Activated B cell treated with CpG ODN at 0.5 μM for 24 hours (primary cell): ENCODE results near the gene ANAPC2. TPM values are rescaled to one million over a fixed set of nuclear protein-coding genes. Genes with fewer than 3 reads are reported as not detected.
A peak's percentile ranks its signal among the peaks of the same experiment; 100 is the strongest.

Source experiments
- ATAC-seq: fragments of 200-7000 bp; cut with Tn5 transposase; one replicate; pipeline ENCODE4 v1.10.0; 2021; ENCODE audit warnings: low read depth, mild to moderate bottlenecking, moderate library complexity
- CTCF ChIA-PET: fragments of 350-600 bp; sonication (Branson Sonifier 250); formaldehyde crosslinking; loops from one replicate; lab custom pipeline; 2021; ENCODE audit warnings: antibody characterized with exemption; lab: Charles Lee
- POLR2A ChIA-PET: fragments of 350-600 bp; sonication (Branson Sonifier 250); formaldehyde crosslinking; loops from one replicate; lab custom pipeline; 2021; ENCODE audit warnings: antibody characterized with exemption; lab: Charles Lee
- DNase-seq: peaks from one replicate; pipeline ENCODE4 v3.0.0; 2022
- H3K27ac Mint-ChIP-seq: one replicate; pipeline ENCODE4 v1.8.0; 2020; ENCODE audit warnings: mixed read lengths
- H3K27me3 Mint-ChIP-seq: one replicate; pipeline ENCODE4 v1.8.0; 2021; ENCODE audit warnings: mixed read lengths
- H3K36me3 Mint-ChIP-seq: one replicate; pipeline ENCODE4 v1.8.0; 2021; ENCODE audit warnings: low read depth, mixed read lengths
- H3K4me1 Mint-ChIP-seq: one replicate; pipeline ENCODE4 v1.8.0; 2021; ENCODE audit warnings: mixed read lengths
- H3K4me3 Mint-ChIP-seq: one replicate; pipeline ENCODE4 v1.8.0; 2020; ENCODE audit warnings: mild to moderate bottlenecking, mixed read lengths
- H3K9me3 Mint-ChIP-seq: one replicate; pipeline ENCODE4 v1.8.0; 2020; ENCODE audit warnings: mixed read lengths
- intact Hi-C: fragments of 100-400 bp; cut with micrococcal nuclease; formaldehyde crosslinking; loops from one replicate; pipeline ENCODE4 v1.15.1; 2024
- total RNA-seq: library from RNA; stranded (reverse); gene quantifications from 2 replicates; pipeline ENCODE4 v1.2.3, GENCODE V29; 2022
- TF ChIP-seq, protein P1 (sequence below): fragments of 200-600 bp; IDR thresholded peaks from one replicate; pipeline ENCODE4 v1.8.0; 2022; ENCODE audit warnings: antibody characterized with exemption, mild to moderate bottlenecking

ANAPC2 gene
- total RNA-seq, 1 donor from 2014 or later = 93.9 TPM

DNA sequence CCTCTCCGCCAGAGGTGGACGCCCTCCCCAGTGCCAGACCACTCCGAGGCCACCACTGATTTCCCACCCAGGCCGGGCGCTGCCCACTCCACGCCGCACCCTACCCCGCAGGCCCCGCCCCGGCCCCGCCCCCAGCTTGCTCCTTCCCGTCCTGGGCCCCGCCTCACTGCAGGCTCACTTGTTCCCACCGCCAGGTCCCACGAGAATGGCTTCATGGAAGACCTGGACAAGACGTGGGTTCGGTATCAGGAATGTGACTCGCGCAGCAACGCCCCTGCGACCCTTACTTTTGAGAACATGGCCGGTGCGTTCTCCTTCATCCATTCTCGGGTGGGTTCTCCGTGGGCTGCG lies 25.0 kb downstream of the ANAPC2 start:
- Mint-ChIP-seq H3K4me3 (no peak overlapping the region), H3K27ac (no peak overlapping the region)
- CTCF ChIA-PET = no interaction called here

GRCh38 chr9:137162505-137163364 lies 25.6 kb downstream of the ANAPC2 start:
- no peaks in the 10 kb centered on the region for H3K36me3 Mint-ChIP-seq
- no peaks in the 10 kb centered on the region for H3K9me3 Mint-ChIP-seq
- ChIA-PET CTCF (no interaction called here), POLR2A (interaction anchor here (0.6 to 1.6 kb wide), 2 partner anchors 33 to 116 kb away, joined by 5 to 6 read pairs; no protein-coding TSS in a partner anchor)
- no peak overlapping the region for H3K4me3 Mint-ChIP-seq
- TF ChIP-seq, protein P1, sequence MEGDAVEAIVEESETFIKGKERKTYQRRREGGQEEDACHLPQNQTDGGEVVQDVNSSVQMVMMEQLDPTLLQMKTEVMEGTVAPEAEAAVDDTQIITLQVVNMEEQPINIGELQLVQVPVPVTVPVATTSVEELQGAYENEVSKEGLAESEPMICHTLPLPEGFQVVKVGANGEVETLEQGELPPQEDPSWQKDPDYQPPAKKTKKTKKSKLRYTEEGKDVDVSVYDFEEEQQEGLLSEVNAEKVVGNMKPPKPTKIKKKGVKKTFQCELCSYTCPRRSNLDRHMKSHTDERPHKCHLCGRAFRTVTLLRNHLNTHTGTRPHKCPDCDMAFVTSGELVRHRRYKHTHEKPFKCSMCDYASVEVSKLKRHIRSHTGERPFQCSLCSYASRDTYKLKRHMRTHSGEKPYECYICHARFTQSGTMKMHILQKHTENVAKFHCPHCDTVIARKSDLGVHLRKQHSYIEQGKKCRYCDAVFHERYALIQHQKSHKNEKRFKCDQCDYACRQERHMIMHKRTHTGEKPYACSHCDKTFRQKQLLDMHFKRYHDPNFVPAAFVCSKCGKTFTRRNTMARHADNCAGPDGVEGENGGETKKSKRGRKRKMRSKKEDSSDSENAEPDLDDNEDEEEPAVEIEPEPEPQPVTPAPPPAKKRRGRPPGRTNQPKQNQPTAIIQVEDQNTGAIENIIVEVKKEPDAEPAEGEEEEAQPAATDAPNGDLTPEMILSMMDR = no peak
- no peak overlapping the region for H3K27ac Mint-ChIP-seq
- intact Hi-C loops = loop anchor here (10.0 kb wide), 1 partner anchor 318 kb away; the partner anchor contains the start of genes AJM1 and PHPT1
- peaks cover 34% of the 10 kb centered on the region for H3K27me3 Mint-ChIP-seq
- peaks cover 22% of the 10 kb centered on the region for H3K4me1 Mint-ChIP-seq
- DNase-seq (no peak), ATAC-seq (peak; percentile 43)

More for the DNA sequence above, 25.0 kb downstream of the ANAPC2 start:
- Mint-ChIP-seq H3K9me3 (no peaks in the 10 kb centered on the region), H3K36me3 (no peaks in the 10 kb centered on the region), H3K4me1 (peaks cover 18% of the 10 kb centered on the region), H3K27me3 (peaks cover 29% of the 10 kb centered on the region)
- DNase-seq (no peak), ATAC-seq (no peak)
- intact Hi-C loops = loop anchor here (10.0 kb wide), 1 partner anchor 319 kb away; the partner anchor contains the start of genes AJM1 and PHPT1
- TF ChIP-seq, protein P1 = no peak
- POLR2A ChIA-PET = interaction anchor here (1.6 kb wide), 1 partner anchor 34 kb away, joined by 5 read pairs; no protein-coding TSS in a partner anchor

DNA sequence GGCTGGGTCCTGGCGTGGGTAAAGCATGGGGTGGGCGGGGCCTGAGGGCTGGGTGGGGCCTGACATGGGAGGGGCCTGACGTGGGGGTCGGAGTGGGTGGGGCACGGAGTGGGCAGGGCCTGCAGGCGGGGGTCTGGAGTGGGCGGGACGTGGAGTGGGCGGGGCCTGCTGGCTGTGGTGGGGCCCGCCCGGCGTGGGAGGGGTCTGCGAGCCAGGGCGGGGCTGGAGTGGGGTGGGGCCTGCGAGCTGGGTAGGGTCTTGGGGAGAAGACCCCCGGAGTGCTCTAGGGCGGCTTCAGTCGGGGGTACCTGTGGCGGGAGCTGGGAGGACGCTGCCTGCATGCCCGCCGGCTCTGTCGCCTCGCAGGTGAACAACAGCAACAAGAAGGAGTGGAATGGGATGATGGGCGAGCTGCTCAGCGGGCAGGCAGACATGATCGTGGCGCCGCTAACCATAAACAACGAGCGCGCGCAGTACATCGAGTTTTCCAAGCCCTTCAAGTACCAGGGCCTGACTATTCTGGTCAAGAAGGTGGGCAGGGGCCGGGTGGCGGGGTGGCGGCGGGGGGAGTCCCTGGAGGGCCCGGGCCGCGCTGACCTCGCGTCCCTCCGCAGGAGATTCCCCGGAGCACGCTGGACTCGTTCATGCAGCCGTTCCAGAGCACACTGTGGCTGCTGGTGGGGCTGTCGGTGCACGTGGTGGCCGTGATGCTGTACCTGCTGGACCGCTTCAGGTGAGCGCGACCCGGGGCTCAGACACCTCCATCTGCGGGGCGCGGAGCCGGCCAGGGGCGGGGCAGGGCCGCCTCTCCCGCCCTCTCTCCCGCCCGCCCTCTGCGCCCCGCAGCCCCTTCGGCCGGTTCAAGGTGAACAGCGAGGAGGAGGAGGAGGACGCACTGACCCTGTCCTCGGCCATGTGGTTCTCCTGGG lies 26.5 kb downstream of the ANAPC2 start:
- ATAC-seq = no peak
- Mint-ChIP-seq H3K9me3 (no peaks in the 10 kb centered on the region), H3K27me3 (peaks cover 40% of the 10 kb centered on the region), H3K27ac (no peak overlapping the region), H3K4me3 (no peak overlapping the region), H3K4me1 (peaks cover 23% of the 10 kb centered on the region), H3K36me3 (no peaks in the 10 kb centered on the region)
- intact Hi-C loops = loop anchor here (10.0 kb wide), 1 partner anchor 317 kb away; the partner anchor contains the start of genes AJM1 and PHPT1
- TF ChIP-seq, protein P1 = no peak
- POLR2A ChIA-PET = interaction anchor here (0.6 kb wide), 2 partner anchors 39 to 115 kb away, joined by 4 to 6 read pairs; no protein-coding TSS in a partner anchor
- DNase-seq = no peak
- CTCF ChIA-PET = no interaction called here

- no peak overlapping the region for H3K4me3 Mint-ChIP-seq
- DNase-seq (no peak), ATAC-seq (no peak)
- ChIA-PET POLR2A (interaction anchor here (0.6 kb wide), 1 partner anchor 38 kb away, joined by 4 read pairs; no protein-coding TSS in a partner anchor), CTCF (no interaction called here)
- TF ChIP-seq, protein P1 = no peak
- no peaks in the 10 kb centered on the region for H3K9me3 Mint-ChIP-seq
- H3K27me3 Mint-ChIP-seq = peaks cover 37% of the 10 kb centered on the region
- intact Hi-C loops = loop anchor here (10.0 kb wide), 1 partner anchor 316 kb away; the partner anchor contains the start of genes AJM1 and PHPT1
- peaks cover 24% of the 10 kb centered on the region for H3K4me1 Mint-ChIP-seq
- no peak overlapping the region for H3K27ac Mint-ChIP-seq
- H3K36me3 Mint-ChIP-seq = no peaks in the 10 kb centered on the region
These were observed 27.4 kb downstream of the ANAPC2 start for GRCh38 chr9:137160716-137161557.
